Measurements from ENCODE around the gene ABCA9.
"Not testable (repeated sequence)": the region's sequence is repeated elsewhere in the genome, so short reads cannot be mapped to it uniquely, and the experiment has no call there.

The ABCA9 gene

GRCh38 chr17:69060822-69061221, at the start of gene ABCA9:
TSS of gene ABCA9 (minus strand) at chr17:69060927. CDS start at chr17:69051126, 9,801 bp downstream.
- DNase-seq (ENCODE audit: low read depth in 2 of 3, low spot score in 1 of 3): no peak

GRCh38 chr17:69105907-69106730, 45.4 kb upstream of the ABCA9 start:
- DNase-seq (ENCODE audit: low read depth in 2 of 3, low spot score in 1 of 3): no peak

GRCh38 chr17:69103557-69104233, 43.0 kb upstream of the ABCA9 start:
- DNase-seq (ENCODE audit: low read depth in 2 of 3, low spot score in 1 of 3): no peak

GRCh38 chr17:69098625-69099024, 37.9 kb upstream of the ABCA9 start:
- DNase-seq (ENCODE audit: low read depth in 2 of 3, low spot score in 1 of 3): no peak

- DNase-seq (ENCODE audit: low read depth in 2 of 3, low spot score in 1 of 3): no peak
Observed at GRCh38 chr17:69096541-69096940, 35.8 kb upstream of the ABCA9 start.

GRCh38 chr17:69093995-69094394, 33.3 kb upstream of the ABCA9 start:
- DNase-seq (ENCODE audit: low read depth in 2 of 3, low spot score in 1 of 3): no peak

- no peak for DNase-seq (ENCODE audit: low read depth in 2 of 3, low spot score in 1 of 3)
Observed at GRCh38 chr17:69093279-69093789, 32.6 kb upstream of the ABCA9 start.

GRCh38 chr17:69090365-69090764, 29.6 kb upstream of the ABCA9 start:
- no peak for DNase-seq (ENCODE audit: low read depth in 2 of 3, low spot score in 1 of 3)

GRCh38 chr17:69088643-69089200, 28.0 kb upstream of the ABCA9 start:
- DNase-seq (ENCODE audit: low read depth in 2 of 3, low spot score in 1 of 3): no peak

GRCh38 chr17:69086641-69087040, 25.9 kb upstream of the ABCA9 start:
- DNase-seq (ENCODE audit: low read depth in 2 of 3, low spot score in 1 of 3): no peak

GRCh38 chr17:69084911-69085310, 24.2 kb upstream of the ABCA9 start:
- no peak for DNase-seq (ENCODE audit: low read depth in 2 of 3, low spot score in 1 of 3)

GRCh38 chr17:69082696-69083095, 22.0 kb upstream of the ABCA9 start:
- DNase-seq (ENCODE audit: low read depth in 2 of 3, low spot score in 1 of 3): no peak

- DNase-seq (ENCODE audit: low read depth in 2 of 3, low spot score in 1 of 3): no peak
Observed at GRCh38 chr17:69078864-69079263, 18.1 kb upstream of the ABCA9 start.

GRCh38 chr17:69075823-69076222, 15.1 kb upstream of the ABCA9 start:
- DNase-seq (ENCODE audit: low read depth in 2 of 3, low spot score in 1 of 3): no peak

- DNase-seq (ENCODE audit: low read depth in 2 of 3, low spot score in 1 of 3): not testable (repeated sequence)
Observed at GRCh38 chr17:69073392-69073791, 12.7 kb upstream of the ABCA9 start.

GRCh38 chr17:69072803-69073256, 12.1 kb upstream of the ABCA9 start:
- DNase-seq (ENCODE audit: low read depth in 2 of 3, low spot score in 1 of 3): not testable (repeated sequence)

- DNase-seq (ENCODE audit: low read depth in 2 of 3, low spot score in 1 of 3): not testable (repeated sequence)
Observed at GRCh38 chr17:69071233-69071586, 10.5 kb upstream of the ABCA9 start.

- DNase-seq (ENCODE audit: low read depth in 2 of 3, low spot score in 1 of 3): not testable (repeated sequence)
Observed at GRCh38 chr17:69070378-69071232, 9.9 kb upstream of the ABCA9 start.

GRCh38 chr17:69069226-69069750, 8.6 kb upstream of the ABCA9 start:
- DNase-seq (ENCODE audit: low read depth in 2 of 3, low spot score in 1 of 3): no peak

- DNase-seq (ENCODE audit: low read depth in 2 of 3, low spot score in 1 of 3): no peak
Observed at GRCh38 chr17:69067274-69068047, 6.7 kb upstream of the ABCA9 start.
